ENCODE results near the gene ZNF511.

ZNF511 gene

DNA sequence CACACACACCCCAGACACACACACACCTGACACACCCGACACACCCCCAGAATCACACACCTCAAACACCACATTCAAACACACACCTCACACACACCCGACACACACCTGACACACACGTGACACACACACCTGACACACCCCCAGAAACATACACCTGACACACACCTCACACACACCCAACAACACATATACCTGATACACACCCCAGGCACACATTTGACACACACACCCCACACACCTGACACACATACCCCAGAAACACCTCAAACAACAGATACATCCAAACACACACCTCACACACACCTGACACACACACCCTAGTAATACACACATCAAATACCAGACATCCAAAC is 28.6 kb downstream of the ZNF511 start:
- H4K8ac ChIP-seq (ENCODE audit: low read depth, low read length) = no peak overlapping the region

DNA sequence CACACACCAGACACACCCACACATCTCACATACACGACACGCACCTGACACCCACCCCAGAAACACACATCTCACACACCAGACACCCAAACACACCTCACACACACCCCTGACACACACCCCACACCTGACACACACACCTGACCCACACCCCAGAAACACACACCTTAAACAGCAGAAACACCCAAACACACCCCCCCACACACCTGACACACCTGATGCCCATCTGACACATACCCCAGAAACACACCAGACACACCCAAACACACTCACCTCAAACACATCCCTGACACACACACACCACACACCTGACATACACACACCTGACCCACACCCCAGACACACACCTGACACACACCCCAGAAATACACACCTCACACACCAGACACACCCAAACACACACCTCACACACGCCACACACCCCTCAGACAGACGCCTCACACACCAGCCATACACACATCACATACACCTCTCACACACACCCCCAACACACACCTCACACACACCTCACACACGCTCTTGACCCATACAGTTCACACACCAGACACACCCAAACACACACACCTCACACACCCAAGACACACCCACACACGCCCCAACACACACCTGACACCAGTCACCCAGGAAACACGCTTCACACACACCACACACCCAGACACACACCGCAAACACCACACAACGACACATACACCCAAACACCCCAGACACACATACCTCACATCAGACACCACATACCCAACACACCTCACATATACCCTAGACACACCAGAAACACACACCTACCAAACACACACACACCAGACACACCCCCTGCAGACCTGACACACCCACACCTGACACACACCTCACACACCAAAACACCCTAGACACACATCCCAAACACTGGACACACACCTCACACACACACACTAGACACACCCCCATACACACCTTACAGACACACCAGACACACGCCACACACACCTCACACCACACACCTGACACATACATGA is 29.7 kb downstream of the ZNF511 start:
- Histone ChIP-seq H3K27ac (replicated peaks; ENCODE audit: low read length) (no peak overlapping the region), H3K4me3 (ENCODE audit: low read length in 2 of 2) (peak overlapping the region in 1 of 2 donors; percentile 67), H2AFZ (ENCODE audit: low read length) (no peak overlapping the region), H4K91ac (ENCODE audit: low read depth, low read length, poor library complexity) (peak overlapping the region; percentile 74), H2BK5ac (ENCODE audit: low read length) (no peak overlapping the region), H3K4ac (ENCODE audit: low read length) (no peak overlapping the region), H3K9ac (ENCODE audit: low read depth, low read length, poor library complexity) (peak overlapping the region; percentile 7), H3K4me2 (ENCODE audit: insufficient read depth, low read length, poor library complexity, severe bottlenecking) (no peak overlapping the region), H3K14ac (ENCODE audit: low read length) (peak overlapping the region; percentile 21), H4K8ac (ENCODE audit: low read depth, low read length) (no peak overlapping the region), H2BK12ac (ENCODE audit: low read length) (no peak overlapping the region), H3K18ac (ENCODE audit: low read length) (no peak overlapping the region), H3K36me3 (replicated peaks in 1 of 2; ENCODE audit: control insufficient read depth in 2 of 2, insufficient read depth in 2 of 2, low read length in 2 of 2) (no peaks in the 10 kb centered on the region), H2BK15ac (ENCODE audit: low read length) (no peak overlapping the region), H3K23ac (ENCODE audit: low read depth, low read length, poor library complexity) (peak overlapping the region; percentile 16), H3K79me1 (ENCODE audit: low read depth, low read length) (peaks cover 6% of the 10 kb centered on the region), H2AK5ac (ENCODE audit: low read depth, low read length) (no peak overlapping the region), H2BK120ac (ENCODE audit: low read depth, low read length) (no peak overlapping the region), H3K27me3 (ENCODE audit: control insufficient read depth in 3 of 3, insufficient read depth in 3 of 3, low read depth in 1 of 3, low read length in 3 of 3) (peaks cover 16 to 50% (median 37%) of the 10 kb centered on the region in 3 experiments), H3K9me3 (replicated peaks in 1 of 2; ENCODE audit: control insufficient read depth in 2 of 2, insufficient read depth in 1 of 2, low read depth in 1 of 2, low read length in 2 of 2) (peaks cover 2 to 20% of the 10 kb centered on the region in 2 donors), H3K4me1 (ENCODE audit: control insufficient read depth in 2 of 2, insufficient read depth in 1 of 2, low read depth in 1 of 2, low read length in 2 of 2) (peaks cover 6 to 7% of the 10 kb centered on the region in 2 donors)
- no peak for DNase-seq (ENCODE audit: low spot score)
- 100% methylated on average over 8 of the region's 10 CpGs; no CpG with 5 or more reads in 1 of the 2 donors for WGBS, 2 donors (ENCODE audit: extremely low coverage in 2 of 2, insufficient read length in 2 of 2, insufficient replicate concordance in 1 of 2)

More for the DNA sequence above, 28.6 kb downstream of the ZNF511 start:
- H3K4ac ChIP-seq (ENCODE audit: low read length) = no peak overlapping the region
- H3K18ac ChIP-seq (ENCODE audit: low read length) = no peak overlapping the region
- H2BK12ac ChIP-seq (ENCODE audit: low read length) = no peak overlapping the region
- H3K27me3 ChIP-seq (ENCODE audit: control insufficient read depth in 3 of 3, insufficient read depth in 3 of 3, low read depth in 1 of 3, low read length in 3 of 3) = peaks cover 16 to 56% (median 45%) of the 10 kb centered on the region in 3 experiments
- H4K91ac ChIP-seq (ENCODE audit: low read depth, low read length, poor library complexity) = no peak overlapping the region
- peaks cover 10 to 25% of the 10 kb centered on the region in 2 donors for H3K9me3 ChIP-seq (replicated peaks in 1 of 2; ENCODE audit: control insufficient read depth in 2 of 2, insufficient read depth in 1 of 2, low read depth in 1 of 2, low read length in 2 of 2)
- H3K36me3 ChIP-seq (replicated peaks in 1 of 2; ENCODE audit: control insufficient read depth in 2 of 2, insufficient read depth in 2 of 2, low read length in 2 of 2) = no peaks in the 10 kb centered on the region
- DNase-seq (ENCODE audit: low spot score) = no peak
- H3K23ac ChIP-seq (ENCODE audit: low read depth, low read length, poor library complexity) = no peak overlapping the region
- peaks cover 6% of the 10 kb centered on the region for H3K79me1 ChIP-seq (ENCODE audit: low read depth, low read length)
- no peak overlapping the region for H2BK5ac ChIP-seq (ENCODE audit: low read length)
- no peak overlapping the region for H2BK120ac ChIP-seq (ENCODE audit: low read depth, low read length)
- no peak overlapping the region for H3K4me2 ChIP-seq (ENCODE audit: insufficient read depth, low read length, poor library complexity, severe bottlenecking)
- H3K27ac ChIP-seq (replicated peaks; ENCODE audit: low read length) = no peak overlapping the region
- no peak overlapping the region for H3K9ac ChIP-seq (ENCODE audit: low read depth, low read length, poor library complexity)
- H2AFZ ChIP-seq (ENCODE audit: low read length) = no peak overlapping the region
- H2BK15ac ChIP-seq (ENCODE audit: low read length) = no peak overlapping the region
- no peak overlapping the region for H2AK5ac ChIP-seq (ENCODE audit: low read depth, low read length)
- H3K4me1 ChIP-seq (ENCODE audit: control insufficient read depth in 2 of 2, insufficient read depth in 1 of 2, low read depth in 1 of 2, low read length in 2 of 2) = peaks cover 6 to 7% of the 10 kb centered on the region in 2 donors
- peak overlapping the region in 1 of 2 donors; percentile 53 for H3K4me3 ChIP-seq (ENCODE audit: low read length in 2 of 2)
- no peak overlapping the region for H3K14ac ChIP-seq (ENCODE audit: low read length)
- WGBS, 2 donors (ENCODE audit: extremely low coverage in 2 of 2, insufficient read length in 2 of 2, insufficient replicate concordance in 1 of 2) = 100% methylated on average over 2 of the region's 3 CpGs; no CpG with 5 or more reads in 1 of the 2 donors

DNA sequence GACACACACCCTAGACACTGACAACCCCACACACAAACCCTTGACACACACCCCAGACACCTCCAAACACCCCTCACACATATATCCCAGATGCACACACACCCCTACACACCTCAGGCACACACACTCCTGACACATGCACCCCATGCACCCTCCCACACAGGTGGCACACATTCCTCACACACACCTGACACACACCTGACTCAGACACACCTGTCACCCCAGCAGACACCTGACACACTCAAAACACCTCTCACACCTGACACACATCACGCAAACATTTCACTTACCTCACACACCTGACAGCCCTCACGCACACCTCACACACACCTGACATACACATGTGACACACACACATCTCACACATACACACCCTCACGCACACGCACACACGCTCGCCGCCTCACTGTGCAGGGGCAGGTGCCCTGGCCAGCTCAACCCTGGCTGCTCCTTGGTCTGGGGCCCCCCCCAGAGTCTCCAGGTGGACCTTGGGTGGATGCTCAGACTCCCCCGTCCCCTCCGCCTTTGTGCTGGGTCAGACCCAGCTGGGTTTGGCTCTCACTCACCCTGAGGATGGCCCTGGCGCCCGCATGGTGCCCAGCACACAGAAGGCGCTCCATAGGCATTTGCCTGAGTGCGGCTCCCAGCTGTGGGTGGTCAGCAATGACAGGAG is 31.1 kb downstream of the ZNF511 start:
- Histone ChIP-seq H2BK12ac (ENCODE audit: low read length) (no peak overlapping the region), H2BK15ac (ENCODE audit: low read length) (no peak overlapping the region), H3K4me1 (ENCODE audit: control insufficient read depth in 2 of 2, insufficient read depth in 1 of 2, low read depth in 1 of 2, low read length in 2 of 2) (peaks cover 6 to 7% of the 10 kb centered on the region in 2 donors), H2BK120ac (ENCODE audit: low read depth, low read length) (no peak overlapping the region), H3K27me3 (ENCODE audit: control insufficient read depth in 3 of 3, insufficient read depth in 3 of 3, low read depth in 1 of 3, low read length in 3 of 3) (peaks cover 12 to 39% (median 29%) of the 10 kb centered on the region in 3 experiments), H3K27ac (replicated peaks; ENCODE audit: low read length) (no peak overlapping the region), H3K9ac (ENCODE audit: low read depth, low read length, poor library complexity) (no peak overlapping the region), H4K91ac (ENCODE audit: low read depth, low read length, poor library complexity) (no peak overlapping the region), H3K4ac (ENCODE audit: low read length) (no peak overlapping the region), H3K36me3 (replicated peaks in 1 of 2; ENCODE audit: control insufficient read depth in 2 of 2, insufficient read depth in 2 of 2, low read length in 2 of 2) (no peaks in the 10 kb centered on the region), H3K4me3 (ENCODE audit: low read length in 2 of 2) (peak overlapping the region in 1 of 2 donors; percentile 67), H3K9me3 (replicated peaks in 1 of 2; ENCODE audit: control insufficient read depth in 2 of 2, insufficient read depth in 1 of 2, low read depth in 1 of 2, low read length in 2 of 2) (peaks cover under 1 to 20% of the 10 kb centered on the region in 2 donors), H3K79me1 (ENCODE audit: low read depth, low read length) (peaks cover 6% of the 10 kb centered on the region), H3K18ac (ENCODE audit: low read length) (peak overlapping the region; percentile 35), H3K23ac (ENCODE audit: low read depth, low read length, poor library complexity) (no peak overlapping the region), H2AFZ (ENCODE audit: low read length) (no peak overlapping the region), H3K4me2 (ENCODE audit: insufficient read depth, low read length, poor library complexity, severe bottlenecking) (no peak overlapping the region), H2AK5ac (ENCODE audit: low read depth, low read length) (no peak overlapping the region), H4K8ac (ENCODE audit: low read depth, low read length) (no peak overlapping the region), H3K14ac (ENCODE audit: low read length) (no peak overlapping the region), H2BK5ac (ENCODE audit: low read length) (no peak overlapping the region)
- DNase-seq (ENCODE audit: low spot score) = no peak
- whole genome bisulfite sequencing, 2 donors (ENCODE audit: extremely low coverage in 2 of 2, insufficient read length in 2 of 2, insufficient replicate concordance in 1 of 2) = 100% methylated on average over 3 of the region's 13 CpGs; no CpG with 5 or more reads in 1 of the 2 donors

DNA sequence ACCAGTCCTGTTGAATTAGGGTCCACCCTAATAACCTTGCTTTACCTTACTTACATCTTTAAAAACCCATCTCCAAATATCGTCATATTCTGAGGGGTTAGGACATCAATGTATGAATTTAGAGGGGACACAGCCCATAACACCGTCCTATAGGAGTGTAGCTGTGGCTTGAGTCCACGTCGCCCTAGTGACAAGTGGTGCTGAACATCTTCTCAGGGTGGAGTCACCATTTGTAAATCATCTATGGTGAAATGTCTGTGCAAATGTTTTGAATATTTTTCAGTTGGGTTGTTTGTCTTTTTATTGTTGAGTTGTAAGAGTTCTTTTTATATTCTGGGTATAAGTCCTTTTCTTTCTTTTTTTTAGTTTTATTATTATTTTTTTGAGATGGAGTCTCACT is 33.3 kb downstream of the ZNF511 start:
- Histone ChIP-seq H3K4me2 (ENCODE audit: insufficient read depth, low read length, poor library complexity, severe bottlenecking) (no peak overlapping the region), H3K14ac (ENCODE audit: low read length) (no peak overlapping the region), H4K91ac (ENCODE audit: low read depth, low read length, poor library complexity) (no peak overlapping the region), H2BK120ac (ENCODE audit: low read depth, low read length) (no peak overlapping the region), H2BK15ac (ENCODE audit: low read length) (no peak overlapping the region), H2BK12ac (ENCODE audit: low read length) (no peak overlapping the region), H3K36me3 (replicated peaks in 1 of 2; ENCODE audit: control insufficient read depth in 2 of 2, insufficient read depth in 2 of 2, low read length in 2 of 2) (no peaks in the 10 kb centered on the region), H3K9ac (ENCODE audit: low read depth, low read length, poor library complexity) (no peak overlapping the region), H3K27me3 (ENCODE audit: control insufficient read depth in 3 of 3, insufficient read depth in 3 of 3, low read depth in 1 of 3, low read length in 3 of 3) (peaks cover 0 to 18% (median 8%) of the 10 kb centered on the region in 3 experiments), H3K4me1 (ENCODE audit: control insufficient read depth in 2 of 2, insufficient read depth in 1 of 2, low read depth in 1 of 2, low read length in 2 of 2) (peaks cover 0 to 1% of the 10 kb centered on the region in 2 donors), H2AK5ac (ENCODE audit: low read depth, low read length) (no peak overlapping the region), H3K4me3 (ENCODE audit: low read length in 2 of 2) (no peak overlapping the region), H4K8ac (ENCODE audit: low read depth, low read length) (no peak overlapping the region), H3K27ac (replicated peaks; ENCODE audit: low read length) (no peak overlapping the region), H3K23ac (ENCODE audit: low read depth, low read length, poor library complexity) (no peak overlapping the region), H3K4ac (ENCODE audit: low read length) (no peak overlapping the region), H2AFZ (ENCODE audit: low read length) (no peak overlapping the region), H2BK5ac (ENCODE audit: low read length) (no peak overlapping the region), H3K9me3 (replicated peaks in 1 of 2; ENCODE audit: control insufficient read depth in 2 of 2, insufficient read depth in 1 of 2, low read depth in 1 of 2, low read length in 2 of 2) (peaks cover 10 to 20% of the 10 kb centered on the region in 2 donors), H3K79me1 (ENCODE audit: low read depth, low read length) (peaks cover 7% of the 10 kb centered on the region), H3K18ac (ENCODE audit: low read length) (no peak overlapping the region)
- DNase-seq (ENCODE audit: low spot score) = no peak
- WGBS, 2 donors (ENCODE audit: extremely low coverage in 2 of 2, insufficient read length in 2 of 2, insufficient replicate concordance in 1 of 2) = no CpG with 5 or more reads among the region's 4 CpGs

All from neuronal stem cell (in vitro differentiated cells).